Epidermal melanocyte (primary cell): ENCODE data around the gene TGM2.

Experiments
- DNase-seq: peaks from one replicate; pipeline ENCODE4 v3.0.0; 2011; ENCODE audit warnings: low spot score; ENCODE audit not compliant: insufficient read length

The TGM2 gene

DNA sequence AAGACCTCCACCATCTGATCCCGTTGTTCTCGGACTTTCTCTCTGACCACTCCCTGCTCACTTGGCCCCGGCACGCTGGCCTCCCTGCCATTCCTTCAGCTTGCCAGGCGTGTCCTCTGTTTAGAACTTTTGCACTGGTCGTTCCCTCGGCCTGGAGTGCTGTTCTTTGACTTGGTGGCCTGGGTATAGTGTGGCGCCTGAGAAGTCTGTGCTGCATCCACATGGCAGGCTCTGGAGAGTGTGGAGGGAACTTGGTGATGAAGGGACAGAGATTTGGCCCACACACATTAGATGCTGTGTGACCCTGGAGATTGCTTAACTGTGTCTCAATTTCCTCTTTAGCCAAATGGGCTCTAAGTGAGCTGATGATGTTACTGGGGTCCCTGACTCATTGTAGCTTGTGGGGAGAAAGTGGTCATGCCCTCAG is 13.0 kb upstream of the TGM2 start:
- DNase-seq: no peak

DNA sequence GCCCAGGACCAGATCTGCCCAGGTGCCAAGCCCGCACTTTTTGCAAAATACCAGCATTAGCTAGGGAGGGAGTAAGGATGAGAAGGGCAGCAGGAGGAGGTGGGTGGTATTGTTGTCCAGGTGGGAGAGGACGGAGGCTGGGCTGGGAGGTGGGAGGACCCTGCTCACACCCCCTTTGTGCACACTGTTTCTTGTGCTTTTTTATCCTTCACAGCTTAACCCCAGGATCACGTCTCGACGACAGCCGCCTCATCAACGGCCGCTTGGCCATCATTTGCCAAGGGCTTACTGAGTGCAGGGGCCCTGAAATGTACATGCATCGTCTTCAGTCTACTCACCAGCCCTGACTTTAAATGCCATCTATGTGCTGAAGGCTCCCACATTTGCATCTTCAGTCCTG is 12.1 kb upstream of the TGM2 start:
- DNase-seq: no peak

DNA sequence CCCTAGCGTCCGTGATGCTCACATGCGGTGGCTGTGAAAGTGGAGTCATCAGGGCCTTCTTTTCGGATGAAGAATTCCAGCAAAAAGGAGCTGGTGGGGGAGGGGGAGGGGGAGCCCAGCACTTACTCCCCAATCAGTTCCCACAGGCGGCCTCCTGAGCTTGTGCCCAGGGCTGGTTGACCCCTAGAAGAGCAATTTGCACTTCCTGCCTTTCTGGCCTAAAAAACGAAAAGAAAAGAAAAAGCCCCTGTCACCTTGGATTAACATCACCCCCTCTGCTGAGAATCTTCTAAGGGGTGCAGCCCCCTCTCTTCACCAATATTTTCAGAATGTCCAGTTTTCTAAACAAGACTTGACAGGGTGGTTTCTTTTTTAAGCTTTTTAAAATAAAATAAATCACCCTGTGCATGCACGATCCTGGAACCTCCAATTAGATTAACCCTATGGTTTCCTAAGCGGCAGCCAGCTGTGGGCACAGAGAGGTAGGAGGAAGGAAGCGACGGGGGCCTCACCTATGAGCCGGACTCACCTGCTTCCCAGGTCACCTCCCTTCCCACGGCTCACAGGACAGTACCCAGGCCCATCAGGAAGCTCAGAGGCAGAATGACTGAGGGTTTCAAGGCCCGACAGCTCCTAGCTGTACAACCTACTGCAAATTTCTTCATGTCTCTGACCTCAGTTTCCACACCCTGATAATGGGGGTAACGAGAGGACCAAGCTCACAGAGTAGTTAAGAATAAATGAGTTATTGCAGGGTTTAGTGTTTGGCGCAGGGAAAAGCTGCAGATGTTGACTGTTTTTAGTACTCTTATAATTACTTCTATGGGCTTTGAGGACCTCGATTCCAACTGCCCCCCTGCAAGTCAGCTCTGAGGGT is 10.5 kb upstream of the TGM2 start:
- no peak for DNase-seq

DNA sequence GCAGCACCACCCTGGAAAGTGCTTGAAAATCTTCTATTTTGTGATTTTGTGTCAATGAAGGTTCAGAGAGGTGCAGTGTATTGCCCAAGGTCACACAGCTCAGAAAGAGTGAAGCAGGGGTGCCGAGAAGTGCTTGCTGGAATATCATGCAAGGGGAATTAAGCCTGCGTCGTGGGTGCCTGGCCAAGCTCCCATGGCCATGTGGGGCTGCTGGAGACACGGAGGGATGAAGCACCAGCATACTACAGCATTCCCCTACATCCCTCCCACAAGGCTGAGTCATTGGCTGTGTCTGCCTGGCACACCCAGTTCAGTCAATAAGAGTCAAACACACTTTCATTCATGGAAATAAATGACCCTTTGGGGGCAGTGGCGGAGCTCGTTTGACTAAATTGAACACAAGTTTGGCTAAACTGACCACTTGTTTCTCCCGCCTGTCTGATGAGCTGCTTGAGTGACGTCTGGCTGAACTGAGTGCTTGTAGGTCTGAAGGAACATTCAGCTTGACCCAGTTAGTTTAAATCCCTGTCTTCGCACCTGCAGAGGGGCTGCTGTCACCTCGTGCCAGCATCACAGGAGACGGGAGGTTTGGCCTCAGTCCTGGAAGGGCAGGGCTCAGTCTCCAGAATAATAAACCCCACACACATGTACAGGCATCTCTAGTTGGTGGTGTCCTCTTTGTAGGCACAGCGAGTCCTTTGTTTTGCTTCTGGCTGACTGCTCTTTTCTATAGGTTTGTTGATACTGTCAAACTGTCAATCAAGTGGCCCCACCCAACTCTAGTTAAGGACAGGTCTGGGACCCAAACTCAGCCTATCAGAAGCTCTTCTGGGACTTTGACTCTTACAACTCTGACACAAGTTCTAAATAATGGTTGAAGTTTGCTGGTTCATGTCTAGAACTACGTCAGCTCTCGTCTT is 8.4 kb upstream of the TGM2 start:
- DNase-seq: no peak

DNA sequence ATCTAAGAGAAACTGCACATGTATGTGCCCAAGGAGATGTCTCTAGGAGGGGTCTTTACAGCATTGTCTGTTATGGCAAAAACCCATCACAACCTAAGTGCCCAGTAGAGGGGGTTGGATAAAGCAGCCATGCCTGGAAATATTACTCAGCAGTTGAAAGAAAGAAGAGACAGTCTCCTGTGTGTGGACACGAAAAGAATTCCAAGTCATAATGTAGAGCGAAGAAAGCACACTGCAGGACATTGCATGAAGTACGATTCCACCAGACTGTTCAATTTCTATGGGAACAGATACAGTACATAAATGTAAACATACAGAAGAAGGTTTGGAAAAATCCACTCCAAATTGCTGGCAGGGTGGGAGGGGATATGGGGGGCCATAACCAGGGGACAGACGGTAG is 7.3 kb upstream of the TGM2 start:
- DNase-seq: no peak

DNA sequence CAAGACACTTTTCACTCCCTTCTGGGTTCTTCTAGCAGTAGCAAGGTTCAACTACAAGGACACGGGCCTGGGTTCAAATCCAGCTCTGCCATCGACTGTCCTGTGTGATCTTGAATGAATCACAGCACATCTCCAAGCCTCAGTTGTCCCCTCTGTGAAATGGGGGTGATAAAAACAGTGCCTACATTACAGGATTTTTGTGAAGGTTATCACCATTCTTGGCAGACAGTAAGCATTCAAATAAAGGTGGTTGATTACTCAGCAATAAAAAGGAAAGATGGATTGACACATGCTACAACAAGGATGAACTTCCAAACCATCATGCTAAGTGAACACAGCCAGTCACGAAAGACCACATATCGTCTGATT is 6.6 kb upstream of the TGM2 start:
- no peak for DNase-seq

DNA sequence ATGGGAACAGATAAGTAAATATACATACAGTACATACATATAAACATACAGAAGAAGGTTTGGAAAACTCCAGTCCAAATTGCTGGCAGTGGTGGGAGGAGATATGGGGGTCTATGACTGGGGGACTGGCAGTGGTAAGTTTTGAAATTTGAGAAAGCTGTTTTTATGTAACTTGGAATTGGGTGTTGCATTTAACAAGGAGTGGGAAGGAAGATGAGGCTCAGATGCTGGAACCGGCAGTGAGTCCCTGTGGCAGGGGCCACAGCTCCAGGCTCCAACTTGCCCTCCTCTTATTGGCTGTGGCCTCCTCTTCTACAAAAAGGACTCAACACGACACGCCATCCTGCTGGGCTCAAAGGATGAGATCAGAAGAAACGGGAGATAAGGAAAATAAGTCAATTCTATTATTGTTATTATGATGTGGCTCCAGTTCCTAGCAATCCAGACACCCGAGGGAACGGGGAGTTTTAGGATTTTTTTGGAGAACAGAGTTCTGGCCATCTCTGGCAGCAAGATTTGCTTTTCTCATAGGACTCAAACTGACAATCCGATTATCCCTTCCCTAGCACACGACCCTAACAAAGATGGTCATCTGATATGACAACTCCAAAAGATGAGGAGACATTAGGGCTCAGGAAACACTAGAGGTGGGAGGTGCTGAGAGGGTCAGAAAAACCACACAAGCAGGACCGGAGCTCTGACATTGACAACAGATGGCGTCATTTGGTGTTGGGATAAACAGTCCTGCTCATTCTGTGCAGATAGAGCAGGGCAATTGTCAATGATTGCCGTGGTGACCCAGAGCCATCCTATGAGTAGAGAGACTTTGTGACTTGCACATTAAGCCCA is 6.0 kb upstream of the TGM2 start:
- no peak for DNase-seq

DNA sequence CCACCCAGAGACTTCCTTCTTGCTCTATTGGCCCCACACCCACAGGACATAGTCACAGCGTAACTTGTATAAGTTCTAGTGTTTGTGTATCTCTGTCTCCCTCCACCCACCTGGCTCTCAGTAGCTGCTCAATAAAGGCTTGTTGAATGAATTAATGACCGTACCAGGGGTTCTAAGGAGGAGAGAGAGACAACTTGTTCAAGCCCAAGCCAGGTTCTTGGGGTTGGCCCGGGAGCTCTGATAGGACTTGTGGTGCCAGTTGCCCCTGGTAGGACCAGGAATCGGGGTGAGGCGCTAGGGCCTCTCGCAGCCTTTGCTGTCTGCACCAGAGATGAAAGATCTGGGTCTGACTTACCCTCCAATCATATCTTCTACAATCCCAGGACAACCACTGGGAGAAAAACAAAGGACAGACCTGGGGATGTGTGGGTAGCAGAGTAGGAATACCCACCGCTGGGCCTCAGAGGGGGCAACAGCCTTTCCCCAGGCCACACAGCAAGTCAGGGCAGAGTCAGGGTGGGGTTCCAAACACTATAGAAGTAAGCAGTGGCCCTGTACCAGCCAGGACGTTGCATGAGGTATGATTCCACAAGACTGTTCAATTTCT is 5.3 kb upstream of the TGM2 start:
- DNase-seq: no peak

DNA sequence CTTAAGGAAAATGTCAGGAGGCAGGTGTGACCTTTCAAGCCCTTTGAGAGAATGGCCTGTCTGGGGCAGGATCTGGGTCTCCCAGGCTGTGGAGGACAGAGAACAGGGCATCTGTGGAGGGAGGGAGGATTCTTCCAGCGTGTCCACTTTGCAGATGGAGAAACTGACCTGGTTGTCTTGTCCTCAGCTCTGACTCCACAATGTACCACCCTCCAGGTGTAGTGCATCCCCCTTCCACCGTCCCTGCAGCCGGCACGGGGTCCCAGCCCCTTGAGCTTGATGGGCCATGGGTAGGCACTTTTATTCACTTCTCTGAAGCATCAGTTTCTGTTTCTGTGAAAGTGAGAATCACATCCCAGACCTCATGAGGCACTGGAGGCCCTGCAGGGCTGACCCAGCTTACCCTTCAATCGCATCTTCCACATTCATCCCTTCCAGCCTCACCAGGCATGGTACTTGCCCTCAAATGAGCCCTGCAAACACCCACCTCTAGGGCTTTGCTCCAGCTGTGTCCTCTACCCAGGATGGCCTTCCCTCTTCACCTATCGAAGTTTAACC is 4.6 kb upstream of the TGM2 start:
- no peak for DNase-seq

DNA sequence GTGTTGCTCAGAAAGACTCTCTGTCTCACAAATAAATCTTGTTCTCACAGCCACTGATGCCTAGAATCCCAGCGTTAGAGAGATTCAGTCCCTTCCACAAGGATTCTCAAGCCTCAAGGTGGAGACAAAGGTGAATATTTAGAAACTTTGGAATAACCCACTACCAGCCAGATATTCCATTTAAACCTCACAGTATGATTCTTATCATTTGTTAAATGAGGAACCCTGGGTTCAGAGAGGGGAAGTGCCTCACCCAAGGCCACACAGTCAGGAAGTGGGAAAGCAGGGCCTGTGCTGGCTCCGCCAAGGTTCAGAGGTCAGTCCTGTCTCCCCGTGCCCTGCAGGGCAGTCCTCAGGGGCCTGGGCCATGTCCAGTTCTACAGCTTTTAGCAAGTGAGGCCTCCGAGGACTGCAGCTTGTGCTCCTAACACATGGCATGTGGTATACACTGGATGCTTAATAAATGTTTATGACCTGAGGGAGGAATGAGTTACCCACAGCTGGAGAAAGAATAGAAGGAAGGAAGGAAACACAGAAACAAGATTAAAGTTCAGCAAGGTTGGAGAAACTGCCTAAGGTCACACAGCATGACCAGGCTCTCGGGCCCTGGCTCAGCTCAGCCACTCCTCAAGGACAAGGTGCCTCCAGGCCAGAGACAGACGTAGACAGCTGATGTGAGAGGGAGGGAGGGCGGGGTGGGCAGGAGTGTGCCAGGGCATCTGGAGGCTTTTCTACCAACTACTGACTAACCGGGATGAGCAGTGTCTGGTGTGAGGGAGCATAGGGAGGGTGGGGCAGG is 3.9 kb upstream of the TGM2 start:
- DNase-seq: no peak

DNA sequence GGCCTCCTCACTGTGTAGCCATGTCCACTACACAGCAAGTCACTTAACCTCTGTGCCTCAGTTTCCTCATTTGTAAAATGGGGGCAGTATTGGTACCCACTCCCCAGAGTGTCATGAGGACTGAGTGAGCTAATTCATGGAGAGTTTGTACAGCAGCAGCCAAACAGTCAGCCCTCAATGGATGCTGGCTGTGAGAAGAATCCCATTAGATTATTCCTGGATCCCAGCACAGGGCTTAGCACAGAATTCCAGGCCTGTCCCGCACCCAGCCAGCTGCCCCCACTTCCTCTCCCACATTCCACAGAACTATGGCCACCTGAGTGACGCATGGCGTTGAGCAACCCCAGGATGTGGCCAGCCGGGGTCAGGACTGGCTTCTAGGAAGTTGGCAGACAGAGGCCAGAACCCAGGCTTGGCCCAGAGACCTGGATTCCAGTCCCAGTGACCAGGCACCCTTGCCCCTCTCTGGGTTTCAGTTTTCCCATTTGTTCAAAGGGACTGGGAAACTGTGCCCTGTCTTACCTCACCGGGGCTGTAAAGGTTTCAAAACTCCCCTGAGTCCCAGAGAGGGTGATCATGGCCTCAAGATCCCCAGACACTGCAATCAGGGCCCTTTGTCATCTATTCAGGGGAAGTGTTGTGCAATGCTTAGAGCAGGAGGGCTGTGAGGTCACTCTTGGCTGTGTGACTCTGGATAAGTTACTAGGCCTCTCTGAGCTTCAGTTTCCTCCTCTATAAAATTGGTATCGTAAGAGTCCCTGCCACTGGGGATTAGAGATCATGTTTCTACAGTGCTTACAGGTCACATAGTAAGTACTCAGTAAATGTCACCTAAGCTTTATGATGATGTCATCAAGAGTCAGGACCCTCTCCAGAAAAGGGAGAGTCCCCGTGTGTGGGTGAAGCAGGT is 3.0 kb upstream of the TGM2 start:
- no peak for DNase-seq

DNA sequence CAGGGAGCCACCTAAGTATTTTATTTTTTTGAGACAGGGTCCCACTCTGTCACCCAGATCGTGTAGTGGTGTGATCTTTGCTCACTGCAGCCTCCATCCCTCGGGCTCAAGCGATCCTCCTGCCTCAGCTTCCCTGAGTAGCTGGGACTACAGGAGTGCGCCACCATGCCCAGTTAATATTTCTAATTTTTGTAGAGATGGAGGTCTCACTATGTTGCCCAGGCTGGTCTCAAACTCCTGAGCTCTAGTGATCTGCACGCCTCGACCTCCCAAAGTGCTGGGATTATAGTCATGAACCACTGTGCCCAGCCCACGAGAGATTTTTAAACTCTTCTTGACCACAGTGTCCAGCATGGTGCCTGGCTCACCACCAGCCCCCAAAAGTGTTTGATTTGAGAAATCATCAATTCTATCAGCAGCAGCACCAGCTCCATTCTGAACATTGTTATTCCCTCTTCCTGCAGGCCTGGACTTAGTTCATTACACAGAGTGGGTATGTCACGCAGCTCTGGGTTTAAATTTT is 2.3 kb upstream of the TGM2 start:
- no peak for DNase-seq

DNA sequence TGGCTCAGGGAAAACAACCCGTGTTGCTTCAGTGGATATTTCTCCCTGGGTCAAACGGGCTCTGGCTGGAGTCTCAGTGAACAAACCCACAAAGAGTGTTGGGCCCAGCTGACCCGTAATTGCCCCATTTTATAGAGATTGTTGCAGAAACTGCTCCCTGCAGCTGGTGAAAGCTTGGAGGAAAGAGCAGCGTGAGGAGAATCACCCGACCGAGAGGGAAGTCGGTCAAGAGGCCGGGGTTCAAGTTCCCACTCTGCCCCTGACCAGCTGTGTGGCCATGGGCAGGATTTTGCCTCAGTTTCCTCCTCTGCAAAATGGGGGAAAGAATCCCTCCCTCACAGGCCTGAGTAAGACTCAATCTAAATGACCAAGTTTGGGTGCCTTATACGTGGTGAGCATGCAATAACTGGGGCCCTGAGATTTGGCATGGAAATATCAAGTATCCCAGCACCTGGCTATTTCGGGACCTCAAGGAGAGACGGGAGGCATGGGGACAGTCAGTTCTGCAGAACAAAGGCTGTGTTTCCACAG is 1.7 kb upstream of the TGM2 start:
- DNase-seq: no peak

DNA sequence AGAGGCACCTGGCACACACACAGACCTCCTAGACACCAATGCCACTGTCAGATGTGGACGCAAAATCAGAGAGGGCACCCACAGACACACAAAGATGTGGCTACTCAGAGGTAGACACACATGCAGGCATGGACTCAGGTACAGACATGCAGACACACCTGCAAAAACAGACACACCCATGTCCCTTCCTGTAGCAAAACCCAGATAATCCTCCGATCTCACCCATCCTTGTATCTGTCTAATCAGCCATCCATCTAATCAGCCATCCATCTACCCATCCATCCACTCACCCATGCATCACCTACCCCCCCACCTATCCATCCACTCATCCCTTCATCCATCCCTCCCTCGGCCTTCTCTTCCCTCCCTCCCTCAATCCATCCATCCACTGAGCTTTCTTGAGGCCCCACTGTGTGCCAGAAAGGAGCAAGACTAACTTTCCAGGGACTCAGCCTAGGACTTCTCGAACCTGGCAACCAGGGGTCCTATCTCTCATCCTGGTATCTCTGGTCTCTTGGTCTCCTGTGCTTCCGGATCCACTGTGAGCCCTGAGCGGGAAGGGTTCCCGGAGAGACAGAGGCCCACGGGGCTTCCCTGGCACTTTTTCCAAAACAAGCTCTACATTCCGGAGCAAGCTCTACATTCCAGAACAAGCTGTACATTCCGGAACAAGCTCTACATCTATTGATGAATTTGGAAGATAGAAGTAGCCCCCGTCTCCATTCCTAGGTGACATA is 1.1 kb upstream of the TGM2 start:
- DNase-seq: no peak

DNA sequence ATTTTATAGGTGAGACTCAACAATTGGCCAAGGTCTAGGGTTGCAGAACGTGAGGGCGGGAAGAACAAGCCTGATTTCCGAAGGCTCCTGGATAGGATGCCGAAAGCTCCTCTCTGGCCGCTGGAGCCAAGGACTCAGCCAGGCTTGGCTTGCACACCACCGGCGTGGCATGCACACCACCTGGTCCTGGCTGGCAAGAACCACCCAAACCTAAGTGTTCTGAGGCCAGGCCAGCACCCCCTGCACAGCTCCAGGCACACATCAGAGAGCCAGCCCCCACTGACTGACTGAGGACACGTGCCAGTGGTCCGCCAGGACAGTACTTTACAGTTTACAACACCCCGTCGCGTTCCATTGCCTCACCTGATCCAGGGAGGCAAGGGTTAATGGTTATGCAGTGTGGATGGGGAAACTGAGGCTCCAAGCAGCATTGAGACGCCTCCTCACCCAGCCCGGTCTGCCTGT is 414 bp downstream of the TGM2 start:
- DNase-seq: no peak

DNA sequence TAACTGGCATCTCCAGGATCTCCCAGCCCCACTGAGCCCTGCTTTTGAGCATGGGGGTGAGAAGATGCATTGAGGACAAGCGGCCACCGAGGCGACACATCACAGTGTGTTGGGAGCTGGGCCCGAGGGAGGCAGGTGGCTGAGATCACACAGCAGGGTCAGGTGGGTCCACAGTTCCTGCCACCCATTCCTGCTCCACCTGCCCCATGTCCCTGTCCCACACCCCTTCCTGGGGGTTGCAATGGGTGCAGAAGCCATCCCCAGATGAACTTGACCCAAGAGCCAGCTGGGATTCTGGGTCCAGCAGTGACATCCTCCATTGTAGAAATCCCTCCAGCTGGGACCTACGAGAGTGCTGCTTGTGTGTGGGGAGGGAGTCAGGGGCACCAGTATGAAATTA is 1.0 kb downstream of the TGM2 start:
- DNase-seq: no peak
